CD14-positive monocyte (primary cell): ENCODE measurements around the gene NFATC2. TPM values are rescaled to one million over a fixed set of nuclear protein-coding genes. Genes with fewer than 3 reads are reported as not detected.

ENCODE experiments used
- DNase-seq, 3 donors: peaks; one replicate each; pipeline ENCODE4 v3.0.0-alpha.2; 2011 to 2022
- H2AFZ ChIP-seq: 2 replicates; pipeline ENCODE4 v1.6.0; 2012; ENCODE audit warnings: mild to moderate bottlenecking, low read depth, low read length, inconsistent platforms; ENCODE audit not compliant: insufficient read depth, poor library complexity, severe bottlenecking
- H3K27ac ChIP-seq, 2 donors: 1 replicate in 1 of 2; 2 replicates in 1 of 2; pipeline ENCODE4 v1.5.1; 2012 to 2013; ENCODE audit warnings: low read length in 2 of 2, control low read depth in 1 of 2, inconsistent platforms in 1 of 2, low read depth in 1 of 2, mild to moderate bottlenecking in 1 of 2
- H3K27me3 ChIP-seq, 2 donors: one replicate each; pipeline versions ENCODE4 v1.6.0 to v1.6.1; 2011 to 2013; ENCODE audit warnings: low read length in 2 of 2; ENCODE audit not compliant: control insufficient read depth in 2 of 2, insufficient read depth in 2 of 2
- H3K36me3 ChIP-seq, 2 donors: replicated peaks in 1 of 2; 1 replicate in 1 of 2; 2 replicates in 1 of 2; pipeline versions ENCODE4 v1.5.1 to v1.6.1; 2012 to 2013; ENCODE audit warnings: low read length in 2 of 2, control low read depth in 1 of 2, inconsistent platforms in 1 of 2, mild to moderate bottlenecking in 1 of 2; ENCODE audit not compliant: insufficient read depth in 2 of 2, control insufficient read depth in 1 of 2
- H3K4me1 ChIP-seq, 2 donors: 1 replicate in 1 of 2; 2 replicates in 1 of 2; pipeline versions ENCODE4 v1.5.1 to v1.6.1; 2012 to 2013; ENCODE audit warnings: low read length in 2 of 2, control low read depth in 1 of 2, inconsistent platforms in 1 of 2, mild to moderate bottlenecking in 1 of 2, moderate library complexity in 1 of 2; ENCODE audit not compliant: insufficient read depth in 2 of 2, control insufficient read depth in 1 of 2
- H3K4me2 ChIP-seq: replicated peaks from 2 replicates; pipeline ENCODE3; 2012; ENCODE audit warnings: low read length, moderate library complexity, mild to moderate bottlenecking; ENCODE audit not compliant: poor library complexity, severe bottlenecking; ENCODE audit errors: extremely low read depth
- H3K4me3 ChIP-seq, 3 experiments: fragments of 200-600 bp in 1 of 3; sonication (generic) in 1 of 3; replicated peaks in 1 of 3; 1 replicate in 2 of 3; 2 replicates in 1 of 3; pipeline ENCODE4 v1.5.1; 2011 to 2013; ENCODE audit warnings: low read length in 3 of 3, mild to moderate bottlenecking in 3 of 3, control low read depth in 2 of 3, low read depth in 2 of 3, inconsistent platforms in 1 of 3, moderate library complexity in 1 of 3
- H3K79me2 ChIP-seq: 2 replicates; pipeline ENCODE4 v1.6.0; 2012; ENCODE audit warnings: mild to moderate bottlenecking, control low read depth, inconsistent platforms, low read length, moderate library complexity; ENCODE audit not compliant: insufficient read depth
- H3K9ac ChIP-seq: 2 replicates; pipeline ENCODE4 v1.6.0; 2017; ENCODE audit warnings: low read length, mild to moderate bottlenecking; ENCODE audit not compliant: insufficient read depth, poor library complexity, severe bottlenecking
- H3K9me3 ChIP-seq, 2 donors: replicated peaks in 1 of 2; 1 replicate in 1 of 2; 2 replicates in 1 of 2; pipeline versions ENCODE4 v1.5.1 to v1.6.1; 2012 to 2013; ENCODE audit warnings: low read length in 2 of 2, control low read depth in 1 of 2; ENCODE audit not compliant: control insufficient read depth in 1 of 2, insufficient read depth in 1 of 2
- H4K20me1 ChIP-seq: 2 replicates; pipeline ENCODE4 v1.6.0; 2012; ENCODE audit warnings: mild to moderate bottlenecking, low read length, control low read depth, moderate library complexity; ENCODE audit not compliant: insufficient read depth
- H3K27ac Mint-ChIP-seq, 7 donors: one replicate each; pipeline ENCODE4 v1.8.0; 2020; ENCODE audit warnings: mild to moderate bottlenecking in 7 of 7, mixed read lengths in 7 of 7, moderate library complexity in 6 of 7, inconsistent platforms in 2 of 7
- H3K27me3 Mint-ChIP-seq, 3 donors: one replicate each; pipeline ENCODE4 v1.8.0; 2021 to 2022; ENCODE audit warnings: low read depth in 3 of 3, mild to moderate bottlenecking in 3 of 3, mixed read lengths in 3 of 3, moderate library complexity in 3 of 3, inconsistent platforms in 1 of 3
- H3K36me3 Mint-ChIP-seq, 2 donors: one replicate each; pipeline ENCODE4 v1.8.0; 2020; ENCODE audit warnings: mixed read lengths in 2 of 2, inconsistent platforms in 1 of 2, mild to moderate bottlenecking in 1 of 2
- H3K4me1 Mint-ChIP-seq: one replicate; pipeline ENCODE4 v1.8.0; 2020; ENCODE audit warnings: mild to moderate bottlenecking, mixed read lengths
- H3K4me3 Mint-ChIP-seq, 2 donors: one replicate each; pipeline ENCODE4 v1.8.0; 2020; ENCODE audit warnings: mild to moderate bottlenecking in 2 of 2, mixed read lengths in 2 of 2, moderate library complexity in 1 of 2
- H3K9me3 Mint-ChIP-seq, 7 donors: one replicate each; pipeline ENCODE4 v1.8.0; 2020 to 2022; ENCODE audit warnings: mixed read lengths in 7 of 7, mild to moderate bottlenecking in 6 of 7, moderate library complexity in 6 of 7, inconsistent platforms in 2 of 7
- WGBS: methylation state at CpG from one replicate; pipeline ENCODE4 v1.1.5; 2013; ENCODE audit warnings: missing lambda C conversion rate; ENCODE audit not compliant: insufficient coverage; 5-methylcytosine and 5-hydroxymethylcytosine counted together
- intact Hi-C, 2 donors: fragments of 100-400 bp; cut with micrococcal nuclease; formaldehyde crosslinking; loops; one replicate each; pipeline versions ENCODE4 v1.15.0 to v1.15.1; 2023
- polyA plus RNA-seq, 3 donors: library from polyadenylated mRNA; depleted of rRNA in 1 of 3; unstranded in 2 of 3; stranded (reverse) in 1 of 3; fragments of 300-500 nt in 2 of 3; fragments of >200 nt in 1 of 3; fragmentation: Illumina TruSeq in 2 of 3; gene quantifications; 1 replicate in 2 of 3; 2 replicates in 1 of 3; pipeline ENCODE4 v1.2.3, GENCODE V29; 2012 to 2021
- TF ChIP-seq, protein P1 (sequence below): fragments of 200-600 bp; IDR thresholded peaks from one replicate; pipeline ENCODE4 v1.8.0; 2022; ENCODE audit warnings: antibody characterized with exemption, mild to moderate bottlenecking

NFATC2 gene
- polyA plus RNA-seq, 3 donors: 0.03 to 0.18 (median 0.11) TPM

DNA sequence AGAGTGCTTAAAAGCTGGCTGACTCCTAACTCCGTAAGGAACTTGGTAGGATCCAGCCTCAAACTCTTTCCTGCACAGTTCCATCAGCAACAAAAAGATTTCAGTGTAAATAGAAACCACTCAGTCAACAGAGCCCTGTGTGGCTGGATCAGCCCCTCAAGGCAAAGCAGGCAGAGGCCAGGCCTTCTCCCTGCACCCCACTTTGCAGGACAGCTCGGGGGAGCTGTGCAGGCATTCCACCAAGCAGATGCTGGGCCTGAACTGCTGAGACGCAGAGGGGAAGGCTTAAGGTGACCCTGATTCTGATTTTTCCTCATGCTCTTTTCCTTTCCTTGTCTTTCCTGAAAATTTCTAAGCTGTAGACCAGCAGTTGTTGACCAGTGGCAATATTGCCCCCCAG is 91.5 kb downstream of the NFATC2 start:
- TF ChIP-seq, protein P1, sequence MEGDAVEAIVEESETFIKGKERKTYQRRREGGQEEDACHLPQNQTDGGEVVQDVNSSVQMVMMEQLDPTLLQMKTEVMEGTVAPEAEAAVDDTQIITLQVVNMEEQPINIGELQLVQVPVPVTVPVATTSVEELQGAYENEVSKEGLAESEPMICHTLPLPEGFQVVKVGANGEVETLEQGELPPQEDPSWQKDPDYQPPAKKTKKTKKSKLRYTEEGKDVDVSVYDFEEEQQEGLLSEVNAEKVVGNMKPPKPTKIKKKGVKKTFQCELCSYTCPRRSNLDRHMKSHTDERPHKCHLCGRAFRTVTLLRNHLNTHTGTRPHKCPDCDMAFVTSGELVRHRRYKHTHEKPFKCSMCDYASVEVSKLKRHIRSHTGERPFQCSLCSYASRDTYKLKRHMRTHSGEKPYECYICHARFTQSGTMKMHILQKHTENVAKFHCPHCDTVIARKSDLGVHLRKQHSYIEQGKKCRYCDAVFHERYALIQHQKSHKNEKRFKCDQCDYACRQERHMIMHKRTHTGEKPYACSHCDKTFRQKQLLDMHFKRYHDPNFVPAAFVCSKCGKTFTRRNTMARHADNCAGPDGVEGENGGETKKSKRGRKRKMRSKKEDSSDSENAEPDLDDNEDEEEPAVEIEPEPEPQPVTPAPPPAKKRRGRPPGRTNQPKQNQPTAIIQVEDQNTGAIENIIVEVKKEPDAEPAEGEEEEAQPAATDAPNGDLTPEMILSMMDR: no peak
- Mint-ChIP-seq H3K4me1 (no peaks in the 10 kb centered on the region), H3K36me3 (no peaks in the 10 kb centered on the region), H3K4me3 (no peak overlapping the region), H3K9me3 (peaks cover 0 to 2% (median 0%) of the 10 kb centered on the region in 7 donors), H3K27ac (no peak overlapping the region), H3K27me3 (peaks cover 0 to 6% (median 4%) of the 10 kb centered on the region in 3 donors)
- H3K9me3 ChIP-seq: no peaks in the 10 kb centered on the region
- H2AFZ ChIP-seq: no peak overlapping the region
- no peaks in the 10 kb centered on the region for H3K36me3 ChIP-seq
- H3K27ac ChIP-seq: no peak overlapping the region
- no peak overlapping the region for H3K9ac ChIP-seq
- 87% methylated on average over 2 of the region's 3 CpGs for WGBS
- H3K4me3 ChIP-seq: no peak overlapping the region
- no peak for DNase-seq
- H3K4me1 ChIP-seq: no peaks in the 10 kb centered on the region
- H3K4me2 ChIP-seq: no peak overlapping the region
- no peaks in the 10 kb centered on the region for H3K27me3 ChIP-seq
- intact Hi-C loops: no loop called here
- H3K79me2 ChIP-seq: no peaks in the 10 kb centered on the region
- no peaks in the 10 kb centered on the region for H4K20me1 ChIP-seq

DNA sequence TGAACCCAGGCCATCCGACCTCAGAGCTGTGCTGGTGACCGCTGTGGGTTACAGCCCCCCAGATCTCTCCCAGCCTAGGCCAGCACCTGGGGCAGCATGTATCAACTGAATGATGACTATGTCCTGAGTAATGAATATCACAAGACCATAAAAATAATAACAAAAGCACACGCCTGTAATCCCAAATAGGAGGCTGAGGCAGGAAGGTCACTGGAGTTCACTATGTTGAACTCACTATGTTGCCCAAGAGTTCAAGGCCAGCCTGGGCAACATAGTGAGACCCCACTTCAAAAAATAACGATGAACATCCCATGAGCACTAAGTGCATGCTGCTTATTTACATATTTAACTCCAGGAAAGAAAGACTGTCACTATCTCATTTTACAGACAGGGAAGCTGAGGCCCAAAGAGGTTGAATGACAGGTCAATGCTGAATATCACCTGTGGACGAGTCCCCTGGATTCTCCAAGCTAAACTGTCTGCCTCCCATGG is 92.3 kb downstream of the NFATC2 start:
- TF ChIP-seq, protein P1: no peak
- H3K9ac ChIP-seq: no peak overlapping the region
- H3K4me3 ChIP-seq: no peak overlapping the region
- Mint-ChIP-seq H3K4me1 (no peaks in the 10 kb centered on the region), H3K27ac (peak overlapping the region in 1 of 7 donors; percentile 3), H3K9me3 (peaks cover 0 to 2% (median 0%) of the 10 kb centered on the region in 7 donors), H3K27me3 (peaks cover 0 to 5% (median 4%) of the 10 kb centered on the region in 3 donors), H3K36me3 (no peaks in the 10 kb centered on the region), H3K4me3 (no peak overlapping the region)
- no peaks in the 10 kb centered on the region for H3K9me3 ChIP-seq
- no peak for DNase-seq
- no peaks in the 10 kb centered on the region for H4K20me1 ChIP-seq
- H3K36me3 ChIP-seq: no peaks in the 10 kb centered on the region
- no peaks in the 10 kb centered on the region for H3K79me2 ChIP-seq
- no peak overlapping the region for H3K4me2 ChIP-seq
- H3K4me1 ChIP-seq: no peaks in the 10 kb centered on the region
- WGBS: 93% methylated on average over 4 of the region's 5 CpGs
- H2AFZ ChIP-seq: no peak overlapping the region
- no peaks in the 10 kb centered on the region for H3K27me3 ChIP-seq
- H3K27ac ChIP-seq: no peak overlapping the region
- intact Hi-C loops: no loop called here
